DLD1 (cell line): Measurements from ENCODE around the gene MOB2.

Experiments
- in situ Hi-C: cut with HindIII; loops from 2 replicates; pipeline ENCODE4 v1.10.0; 2017; ENCODE audit warnings: low sequenced_read_pairs

MOB2 gene

GRCh38 chr11:1488575-1489180 lies 2.1 kb upstream of the MOB2 start:
- in situ Hi-C loops, result no loop called here

GRCh38 chr11:1487851-1488574 lies 1.4 kb upstream of the MOB2 start:
- in situ Hi-C loops, result no loop called here

GRCh38 chr11:1487091-1487850 lies 692 bp upstream of the MOB2 start:
- in situ Hi-C loops, result no loop called here

- in situ Hi-C loops, result no loop called here
Measured at GRCh38 chr11:1485504-1485885, 1.1 kb downstream of the MOB2 start.

- in situ Hi-C loops, result no loop called here
Measured at GRCh38 chr11:1484695-1485503, 1.7 kb downstream of the MOB2 start.

GRCh38 chr11:1484061-1484671 lies 2.4 kb downstream of the MOB2 start:
- in situ Hi-C loops, result no loop called here

- in situ Hi-C loops, result no loop called here
Measured at GRCh38 chr11:1483445-1483961, 3.1 kb downstream of the MOB2 start.

GRCh38 chr11:1482581-1483444 lies 3.8 kb downstream of the MOB2 start:
- in situ Hi-C loops, result no loop called here

- in situ Hi-C loops, result no loop called here
Measured at GRCh38 chr11:1481861-1482441, 4.6 kb downstream of the MOB2 start.

- in situ Hi-C loops, result no loop called here
Measured at GRCh38 chr11:1481483-1481825, 5.1 kb downstream of the MOB2 start.

GRCh38 chr11:1480555-1481482 lies 5.8 kb downstream of the MOB2 start:
- in situ Hi-C loops, result no loop called here

- in situ Hi-C loops, result no loop called here
Measured at GRCh38 chr11:1480191-1480554, 6.4 kb downstream of the MOB2 start.

GRCh38 chr11:1479678-1480118 lies 6.9 kb downstream of the MOB2 start:
- in situ Hi-C loops, result no loop called here

GRCh38 chr11:1479006-1479677 lies 7.4 kb downstream of the MOB2 start:
- in situ Hi-C loops, result no loop called here

GRCh38 chr11:1478544-1478943 lies 8.0 kb downstream of the MOB2 start:
- in situ Hi-C loops, result no loop called here

GRCh38 chr11:1478011-1478410 lies 8.6 kb downstream of the MOB2 start:
- in situ Hi-C loops, result no loop called here

GRCh38 chr11:1476940-1477736 lies 9.4 kb downstream of the MOB2 start:
- in situ Hi-C loops, result no loop called here
